ENCODE data around the gene ATG14.
"Not testable (repeated sequence)": the region's sequence is repeated elsewhere in the genome, so short reads cannot be mapped to it uniquely, and the experiment has no call there.

Gene ATG14

DNA sequence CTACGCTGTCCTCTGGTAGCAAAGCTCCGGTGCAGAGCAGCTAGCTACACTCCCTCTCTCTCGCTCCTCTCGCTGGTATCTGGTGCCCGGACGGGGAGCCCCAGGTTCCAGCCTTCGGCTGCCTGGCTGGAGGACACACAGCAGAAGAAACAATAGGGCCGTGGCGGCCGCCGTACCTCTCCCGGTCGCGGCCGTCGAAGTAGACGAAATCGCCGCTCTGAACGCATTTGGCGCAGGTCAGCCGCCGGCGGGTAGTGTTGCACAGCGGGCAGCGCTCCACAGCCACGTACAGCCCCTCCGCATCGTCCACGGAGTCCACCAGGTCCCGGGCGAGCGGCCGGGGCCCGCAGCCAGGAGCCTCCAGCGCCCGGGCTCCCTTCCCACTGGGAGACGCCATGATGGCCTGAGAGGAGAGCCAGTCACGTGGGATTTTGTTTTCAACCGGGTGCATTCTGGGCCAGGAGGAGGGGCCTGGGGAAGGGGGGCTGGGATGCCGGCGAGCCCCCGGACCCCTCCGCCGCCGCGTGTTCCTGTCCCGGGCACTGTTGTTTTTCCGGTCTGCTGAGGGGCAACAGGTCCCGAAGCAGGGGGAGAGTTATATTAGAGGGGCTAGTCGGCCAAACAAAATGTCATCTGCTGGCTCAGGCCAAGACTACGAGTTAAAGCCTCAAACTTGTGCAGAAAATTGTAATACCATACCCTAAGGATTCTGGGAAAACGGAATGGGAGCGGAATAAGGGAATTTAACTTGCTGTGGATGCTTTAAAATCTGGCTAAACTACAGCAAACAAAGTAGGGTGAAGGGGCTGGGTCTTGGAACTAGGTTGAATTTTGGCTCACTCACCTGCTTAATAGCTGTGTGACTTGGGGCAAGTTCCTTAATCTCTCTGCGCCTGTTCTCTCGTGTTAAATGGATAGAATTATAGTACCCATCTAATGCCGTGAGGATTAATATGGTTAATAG, at the start of gene ATG14:
TSS of gene ATG14 (minus strand) at position 405 of the 964 bp plus-strand sequence. CDS start at position 397, 8 bp downstream.
- peak; percentile 33 for DNase-seq

DNA sequence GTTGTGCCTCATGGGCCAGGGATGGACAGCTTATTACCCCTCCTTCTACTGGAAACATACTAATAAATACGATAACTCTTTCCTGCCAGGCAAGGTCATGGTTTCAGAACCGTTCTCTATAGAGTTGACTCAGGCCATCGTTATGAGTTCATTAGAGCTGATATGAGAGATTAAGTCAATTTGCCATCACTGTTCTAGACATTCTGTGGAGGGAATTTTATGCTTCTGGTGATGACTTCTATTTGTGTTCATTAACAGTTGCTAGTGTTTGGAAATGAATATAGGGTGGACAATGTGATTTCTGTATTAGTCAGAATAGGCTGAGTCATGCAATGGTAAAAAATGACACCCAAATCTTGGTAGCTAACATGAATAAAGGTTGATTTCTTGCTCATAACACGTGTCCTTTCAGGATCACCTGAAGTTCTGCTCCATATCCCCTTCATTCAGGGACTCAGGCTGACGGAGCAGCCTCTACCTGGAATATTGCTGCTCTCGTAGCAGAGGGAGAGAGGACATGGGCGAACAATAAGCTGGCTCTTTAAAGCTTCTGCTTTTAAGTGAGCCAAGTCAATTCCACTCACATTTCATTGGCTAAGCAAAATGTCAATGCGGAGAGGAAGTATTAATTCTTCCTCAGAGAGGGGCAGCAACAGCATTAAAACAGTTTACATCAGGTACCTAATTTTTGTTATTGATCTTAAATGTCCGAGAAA, 47.3 kb upstream of the ATG14 start:
- DNase-seq, result no peak

- no peak for DNase-seq
Measured at GRCh38 chr14:55457496-55457895, 45.9 kb upstream of the ATG14 start.

- not testable (repeated sequence) for DNase-seq
Measured at GRCh38 chr14:55456411-55456810, 44.8 kb upstream of the ATG14 start.

DNA sequence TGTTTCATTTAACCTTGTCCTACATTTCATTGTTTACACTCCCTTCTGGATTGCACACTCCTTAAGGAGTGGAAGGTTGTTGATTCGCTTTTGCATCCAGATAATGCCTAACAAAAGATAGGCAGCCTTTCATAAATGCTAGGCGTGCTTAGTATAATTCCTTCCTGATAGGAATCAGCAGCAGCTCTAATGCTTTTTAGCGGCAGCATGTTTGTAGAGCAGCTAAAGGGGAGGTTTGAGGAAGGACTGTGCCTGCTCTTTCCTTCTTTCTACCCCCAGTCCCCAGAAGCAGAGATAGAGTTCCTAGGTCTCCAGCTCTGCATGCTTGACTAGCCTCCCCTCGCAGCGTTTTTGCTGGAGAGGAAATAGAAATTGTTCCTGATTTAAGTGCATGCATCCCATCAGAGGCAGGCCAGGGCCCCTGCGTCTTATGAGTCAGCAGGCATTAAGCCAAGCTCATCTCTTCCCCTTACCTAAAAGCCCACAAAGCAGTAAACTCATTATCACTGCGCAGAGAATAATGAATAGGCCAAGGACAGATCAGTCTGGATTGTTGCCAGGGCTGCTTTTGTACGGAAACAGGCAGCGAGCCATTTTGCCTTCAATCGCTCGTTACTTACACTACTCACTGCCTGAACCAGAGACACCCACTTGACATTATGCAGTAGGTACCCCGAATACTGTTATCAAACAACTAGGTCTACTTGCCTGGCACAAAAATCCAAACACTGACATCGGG, 42.8 kb upstream of the ATG14 start:
- DNase-seq, result peak; percentile 51

DNA sequence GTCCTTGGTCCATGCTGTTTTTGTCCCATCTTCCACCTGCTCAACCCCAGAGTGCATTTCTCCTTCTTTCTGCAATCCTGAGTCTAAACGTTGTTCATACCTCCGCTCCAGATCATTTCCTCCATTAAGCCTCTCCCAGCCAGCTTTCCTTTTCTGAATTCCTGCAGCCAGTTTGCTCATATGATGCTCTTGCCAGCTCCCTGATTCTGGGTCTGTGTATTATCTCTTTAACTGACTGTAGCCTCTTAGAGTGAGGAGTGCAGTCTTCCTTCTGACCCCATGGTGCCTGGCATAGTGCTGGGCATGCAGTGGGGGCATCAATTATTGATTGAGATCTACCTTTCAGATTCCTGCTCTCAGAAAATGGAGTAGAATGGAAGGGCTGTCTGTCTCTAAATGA, 40.3 kb upstream of the ATG14 start:
- DNase-seq, result no peak

DNA sequence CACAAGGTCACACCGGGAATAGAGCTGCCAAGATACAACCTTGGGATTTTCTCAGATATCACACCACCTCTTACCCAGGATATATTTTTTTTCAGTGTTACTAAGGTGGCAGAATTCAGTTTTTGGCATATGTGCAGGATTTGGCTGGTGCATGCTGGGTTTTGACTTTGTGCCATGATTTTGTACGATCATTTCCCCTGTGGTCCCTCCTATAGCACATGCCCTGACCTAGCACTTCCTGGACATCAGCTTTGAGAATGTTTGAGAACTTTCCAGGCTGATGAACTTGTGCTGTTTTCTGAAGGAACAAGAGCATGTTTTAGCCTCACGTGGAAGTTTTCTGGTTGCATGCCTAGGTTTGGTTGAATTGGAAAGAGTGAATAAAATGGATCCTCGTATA, 39.8 kb upstream of the ATG14 start:
- DNase-seq, result no peak

DNA sequence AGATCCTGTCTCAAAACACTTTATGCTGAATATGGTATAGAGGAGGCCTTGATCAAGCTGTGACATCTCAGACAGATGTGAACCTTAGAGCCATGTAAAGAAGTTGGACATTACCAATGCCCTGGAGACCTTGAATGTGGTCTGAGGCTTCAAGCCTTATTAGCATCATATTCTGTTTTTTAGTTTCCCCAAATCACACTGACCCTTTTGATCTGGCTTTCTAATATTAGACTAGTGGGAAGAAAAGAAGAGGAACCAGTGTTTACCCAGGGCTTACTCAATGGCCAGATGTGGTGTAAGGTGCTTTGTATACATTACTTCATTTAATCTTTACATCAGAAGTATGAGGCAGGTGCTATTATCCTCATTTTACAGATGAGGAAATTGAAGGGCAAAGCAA, 39.4 kb upstream of the ATG14 start:
- no peak for DNase-seq

- DNase-seq, result no peak
Measured at GRCh38 chr14:55450539-55450938, 38.9 kb upstream of the ATG14 start.

DNA sequence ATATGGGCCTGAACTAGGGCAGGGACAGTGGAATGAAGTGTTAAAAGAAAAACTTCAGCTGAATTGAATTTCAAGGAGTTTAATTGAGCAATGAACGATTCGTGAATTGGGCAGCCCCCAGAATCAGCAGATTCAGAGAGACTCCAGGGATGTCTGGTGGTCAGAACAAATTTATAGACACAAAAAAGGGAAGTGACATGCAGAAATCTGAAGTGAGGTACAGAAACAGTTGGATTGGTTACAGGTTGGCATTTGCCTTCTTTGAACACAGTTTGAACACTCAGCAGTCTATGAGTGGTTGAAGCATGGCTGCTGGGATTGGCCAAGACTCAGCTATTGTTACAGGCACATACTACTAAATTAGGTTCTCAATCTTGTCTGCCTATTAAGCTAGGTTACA, 38.5 kb upstream of the ATG14 start:
- DNase-seq, result no peak

- no peak for DNase-seq
Measured at GRCh38 chr14:55449116-55449515, 37.5 kb upstream of the ATG14 start.

- no peak for DNase-seq
Measured at GRCh38 chr14:55448141-55448614, 36.5 kb upstream of the ATG14 start.

- no peak for DNase-seq
Measured at GRCh38 chr14:55446833-55447232, 35.2 kb upstream of the ATG14 start.

DNA sequence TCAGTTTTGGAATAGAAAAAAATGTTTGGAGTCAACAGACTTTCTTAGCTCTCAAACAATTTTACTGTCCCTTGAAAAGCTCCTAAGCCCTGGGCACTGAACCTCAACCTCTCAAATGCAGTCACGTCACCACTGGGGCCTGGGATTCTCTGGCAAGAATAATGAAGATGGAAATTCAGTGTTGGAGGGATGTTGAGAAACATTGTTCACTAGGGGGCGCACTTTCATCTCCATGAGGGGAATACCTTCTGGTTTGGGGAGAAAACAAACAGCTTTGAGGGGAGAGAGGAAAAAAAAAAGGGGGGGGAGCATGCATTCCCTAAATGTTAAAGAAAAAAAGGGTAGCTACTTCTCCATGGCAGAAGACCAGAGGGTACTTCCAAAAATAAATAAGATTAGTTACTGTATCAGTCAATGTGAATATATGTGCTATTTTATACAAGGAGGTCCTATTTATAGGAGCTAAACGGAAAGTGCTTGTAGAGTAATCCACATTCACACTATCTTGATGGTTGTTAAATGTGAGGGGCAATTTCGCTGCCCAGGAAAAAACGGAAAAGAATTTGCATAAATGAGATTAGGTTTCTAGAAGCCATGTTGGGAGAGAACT, 34.6 kb upstream of the ATG14 start:
- peak; percentile 44 for DNase-seq

- no peak for DNase-seq
Measured at GRCh38 chr14:55441286-55441685, 29.7 kb upstream of the ATG14 start.

DNA sequence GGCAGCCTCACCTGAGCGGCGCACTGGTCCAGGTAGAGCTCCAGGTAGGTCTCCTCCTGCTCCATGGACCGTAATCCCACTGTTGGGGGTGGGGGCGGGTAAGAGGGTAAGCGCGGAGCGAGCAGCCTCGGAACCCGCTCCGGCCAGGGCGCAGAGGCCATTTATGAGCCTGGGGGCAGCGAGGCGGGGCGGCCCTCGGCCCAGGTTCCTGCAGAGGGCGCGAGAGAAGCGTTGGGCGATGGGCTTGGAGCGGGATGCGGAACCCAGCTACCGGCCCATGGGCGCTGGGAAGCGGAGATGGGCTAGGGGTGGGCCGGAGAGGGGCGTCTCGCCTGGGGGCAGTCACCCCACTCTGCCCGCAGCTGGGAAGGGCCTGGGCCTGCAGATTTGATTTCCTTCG, 28.8 kb upstream of the ATG14 start, which contains the start of gene TBPL2:
TSS of gene TBPL2 (minus strand) at position 232 of the 400 bp plus-strand sequence. CDS start at position 65, 167 bp downstream.
- no peak for DNase-seq

- DNase-seq, result peak; percentile 47
Measured at GRCh38 chr14:55438066-55438683, 26.5 kb upstream of the ATG14 start.

DNA sequence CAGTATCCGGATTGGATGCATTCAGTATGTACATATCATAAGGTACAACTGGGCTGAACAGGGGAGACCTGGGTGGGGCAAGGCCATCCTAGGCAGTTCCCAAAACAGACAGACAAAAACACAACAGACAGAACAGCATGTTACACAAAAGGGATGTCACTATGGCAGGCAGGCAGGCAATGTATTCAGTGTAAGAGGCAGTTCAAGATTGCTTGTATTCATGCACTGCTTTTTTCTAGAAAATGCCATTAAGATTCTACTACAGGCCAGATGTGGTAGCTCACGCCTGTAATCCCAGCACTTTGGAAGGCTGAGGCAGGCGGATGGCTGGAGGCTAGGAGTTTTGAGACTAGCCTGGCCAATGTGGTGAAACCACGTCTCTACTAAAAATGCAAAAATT, 25.3 kb upstream of the ATG14 start:
- DNase-seq, result no peak

DNA sequence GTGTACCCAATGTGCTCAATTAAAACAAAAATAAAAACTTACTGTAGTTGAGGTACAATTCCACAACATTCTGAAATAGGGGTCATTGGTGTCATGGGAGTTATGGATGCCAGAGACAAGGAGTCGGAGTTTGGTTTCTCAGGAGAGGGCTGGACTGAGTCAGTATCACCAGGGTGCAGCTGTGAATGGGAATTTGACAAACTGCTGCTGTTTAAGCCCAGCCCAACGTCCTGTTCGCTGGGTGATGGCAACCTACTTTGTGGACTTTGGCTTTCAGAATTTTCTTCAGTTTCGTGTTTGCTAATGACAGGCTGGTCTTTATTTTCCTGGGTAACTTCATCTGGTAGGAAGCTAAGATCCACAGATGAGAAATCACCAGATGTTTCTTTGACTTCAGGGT, 24.9 kb upstream of the ATG14 start:
- DNase-seq, result no peak

GRCh38 chr14:55434805-55435174, 23.2 kb upstream of the ATG14 start:
- no peak for DNase-seq

DNA sequence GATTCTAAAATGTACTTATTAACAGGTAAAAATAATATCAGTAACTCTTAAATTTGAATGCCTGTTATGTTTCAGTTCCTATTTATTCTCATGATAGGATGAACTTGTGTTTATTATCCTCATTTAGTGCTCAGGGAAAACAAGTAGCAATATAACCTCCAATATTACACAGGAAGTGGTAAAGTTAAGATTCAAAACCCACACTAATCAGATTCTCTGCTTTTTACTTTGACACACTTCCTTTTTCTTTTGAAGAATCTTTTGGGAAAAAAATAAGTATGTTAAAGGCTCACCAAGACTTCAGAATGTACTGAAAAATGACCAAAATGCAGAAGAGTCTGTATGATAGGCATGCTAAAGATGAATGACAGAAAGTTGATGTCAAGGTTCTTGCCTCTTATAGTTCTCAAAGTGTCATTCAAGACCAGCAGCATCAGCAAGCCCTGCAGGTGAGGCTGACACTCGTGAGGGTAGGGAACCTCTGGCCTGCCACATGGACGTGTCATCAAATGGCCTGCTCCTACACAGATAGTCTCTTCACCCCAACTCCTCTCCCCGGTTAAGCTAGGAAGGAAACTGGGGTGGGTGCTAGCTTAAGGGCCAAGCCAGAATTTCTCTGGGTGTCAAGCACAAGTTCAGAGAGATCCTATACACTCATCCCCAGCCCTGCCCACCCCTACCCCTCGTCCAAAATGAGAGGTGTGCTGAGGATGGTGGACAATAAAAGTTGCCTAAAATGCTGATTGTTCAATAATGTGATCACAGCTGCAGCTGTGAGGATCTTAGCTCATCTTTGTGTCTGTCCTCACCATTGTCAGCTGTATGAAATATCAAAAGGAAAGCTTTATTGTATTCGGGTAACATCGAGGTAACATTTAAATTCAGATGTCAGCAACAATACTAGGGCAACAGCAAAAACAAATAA, 22.5 kb upstream of the ATG14 start:
- DNase-seq, result no peak

All from NCI-H1417 treated with DMSO at 0.1 percent for 48 hours (cell line).